Epithelial cell of esophagus (primary cell): ENCODE data around the gene TIMM22.

Source experiments
- DNase-seq: peaks from one replicate; pipeline ENCODE4 v3.0.0; 2010; ENCODE audit warnings: low read depth
- H3K4me3 ChIP-seq: 2 replicates; pipeline ENCODE4 v1.5.1; 2011; ENCODE audit warnings: mild to moderate bottlenecking, low read length, control low read depth
- TF ChIP-seq, protein P1 (sequence below): IDR thresholded peaks from 2 replicates; pipeline ENCODE4 v1.5.1; 2011; ENCODE audit warnings: low read depth, mild to moderate bottlenecking, low read length, control low read depth, inconsistent platforms; ENCODE audit not compliant: insufficient read depth; ENCODE audit errors: missing control alignments

Gene TIMM22

DNA sequence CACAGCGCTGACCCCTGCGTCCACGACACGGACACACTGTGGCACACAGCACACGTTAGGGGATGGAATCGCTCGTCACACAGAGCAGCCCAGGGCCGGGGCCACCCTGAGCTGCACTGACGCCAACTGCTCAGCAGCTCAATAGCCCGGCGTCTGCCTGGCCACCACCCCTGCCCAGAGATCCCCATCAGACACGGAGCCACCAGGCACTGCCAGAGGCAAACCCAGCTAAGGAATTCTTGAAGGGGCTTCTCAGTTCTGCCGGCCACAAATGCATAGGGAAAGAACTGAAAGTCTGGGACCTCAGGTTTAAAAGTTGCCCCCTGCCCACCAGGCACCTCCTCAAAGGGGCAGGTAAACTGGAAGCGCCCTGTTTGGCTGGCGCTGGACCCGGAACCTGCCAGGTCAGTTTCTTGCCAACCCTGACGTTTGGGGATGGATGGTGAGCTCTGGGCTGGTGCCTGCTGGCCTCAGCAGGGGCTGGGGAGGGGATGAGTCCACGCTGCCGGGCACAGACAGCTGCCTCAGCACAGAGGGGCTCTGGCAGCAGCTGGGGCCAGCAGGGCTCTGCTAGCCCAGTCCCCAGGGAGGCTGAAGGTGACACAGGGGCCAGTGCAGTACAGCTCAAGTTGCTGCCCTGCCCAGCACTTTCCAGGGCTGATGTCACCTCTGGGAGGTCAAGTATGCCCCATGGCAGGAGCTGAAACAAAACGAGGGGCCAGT is 33.2 kb downstream of the TIMM22 start:
- TF ChIP-seq, protein P1, sequence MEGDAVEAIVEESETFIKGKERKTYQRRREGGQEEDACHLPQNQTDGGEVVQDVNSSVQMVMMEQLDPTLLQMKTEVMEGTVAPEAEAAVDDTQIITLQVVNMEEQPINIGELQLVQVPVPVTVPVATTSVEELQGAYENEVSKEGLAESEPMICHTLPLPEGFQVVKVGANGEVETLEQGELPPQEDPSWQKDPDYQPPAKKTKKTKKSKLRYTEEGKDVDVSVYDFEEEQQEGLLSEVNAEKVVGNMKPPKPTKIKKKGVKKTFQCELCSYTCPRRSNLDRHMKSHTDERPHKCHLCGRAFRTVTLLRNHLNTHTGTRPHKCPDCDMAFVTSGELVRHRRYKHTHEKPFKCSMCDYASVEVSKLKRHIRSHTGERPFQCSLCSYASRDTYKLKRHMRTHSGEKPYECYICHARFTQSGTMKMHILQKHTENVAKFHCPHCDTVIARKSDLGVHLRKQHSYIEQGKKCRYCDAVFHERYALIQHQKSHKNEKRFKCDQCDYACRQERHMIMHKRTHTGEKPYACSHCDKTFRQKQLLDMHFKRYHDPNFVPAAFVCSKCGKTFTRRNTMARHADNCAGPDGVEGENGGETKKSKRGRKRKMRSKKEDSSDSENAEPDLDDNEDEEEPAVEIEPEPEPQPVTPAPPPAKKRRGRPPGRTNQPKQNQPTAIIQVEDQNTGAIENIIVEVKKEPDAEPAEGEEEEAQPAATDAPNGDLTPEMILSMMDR = no peak
- no peak overlapping the region for H3K4me3 ChIP-seq
- DNase-seq = no peak

DNA sequence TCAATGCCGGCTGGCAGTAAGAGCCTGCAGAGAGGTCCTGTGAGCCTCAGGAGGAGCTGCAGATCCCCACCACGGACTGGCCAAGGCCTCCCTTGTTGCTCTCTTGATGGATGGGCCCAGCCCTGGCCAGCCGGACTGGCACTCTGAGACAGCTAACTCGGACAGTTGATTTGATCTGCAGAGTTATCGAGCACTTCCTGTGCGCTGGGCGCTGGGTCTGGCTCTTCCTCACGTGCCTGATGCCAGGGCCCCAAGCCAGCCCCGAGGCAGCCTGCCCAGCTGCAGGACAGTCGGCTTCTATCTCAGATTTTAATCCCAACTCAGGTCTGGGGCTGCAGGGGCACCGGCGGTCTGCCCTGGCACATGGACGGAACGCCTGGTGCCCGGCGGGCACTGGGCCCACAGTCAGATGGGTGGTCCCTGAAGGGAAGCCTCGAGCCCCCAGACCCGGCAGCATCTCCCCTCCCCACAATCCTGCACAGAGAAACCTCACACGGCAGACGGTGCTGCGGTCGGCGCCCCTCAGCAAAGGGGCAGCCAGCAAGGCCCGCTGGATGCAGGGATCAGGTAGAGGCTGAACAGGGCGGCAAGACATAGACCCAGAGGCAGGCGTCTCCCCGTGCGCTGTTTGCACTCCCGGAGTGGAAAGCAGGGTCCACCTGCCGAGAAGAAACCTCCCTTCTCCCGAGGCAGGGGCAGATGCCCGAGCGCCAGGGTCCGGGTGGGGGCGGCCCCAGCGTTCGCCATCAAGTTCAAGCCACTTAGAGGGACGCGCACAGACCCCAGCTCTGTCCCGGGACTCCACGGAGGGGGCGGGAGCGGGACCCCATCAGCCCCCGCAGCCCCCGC is 34.0 kb downstream of the TIMM22 start:
- H3K4me3 ChIP-seq = no peak overlapping the region
- TF ChIP-seq, protein P1 = no peak
- DNase-seq = no peak

DNA sequence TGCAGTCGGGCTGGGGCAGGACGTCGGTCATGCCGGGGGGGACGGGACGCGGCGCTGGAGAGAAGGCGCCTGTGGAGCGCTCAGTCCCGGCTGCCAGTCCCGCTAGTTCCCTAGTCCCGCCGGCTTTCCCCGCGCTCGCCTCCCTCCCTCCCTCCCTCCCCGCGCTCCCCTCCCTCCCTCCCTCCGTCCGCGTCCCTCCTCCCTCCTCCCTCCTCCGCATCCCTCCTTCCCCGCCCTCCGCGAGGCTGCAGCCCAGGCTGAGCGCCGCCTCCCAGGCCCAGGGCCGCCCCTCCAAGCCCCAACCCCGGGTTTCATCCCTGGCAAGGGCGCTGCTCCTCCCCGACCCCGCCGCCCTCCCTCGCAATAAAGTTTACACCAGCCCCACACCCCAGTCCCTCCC is 34.8 kb downstream of the TIMM22 start:
- TF ChIP-seq, protein P1 = no peak
- no peak for DNase-seq
- H3K4me3 ChIP-seq = no peak overlapping the region

DNA sequence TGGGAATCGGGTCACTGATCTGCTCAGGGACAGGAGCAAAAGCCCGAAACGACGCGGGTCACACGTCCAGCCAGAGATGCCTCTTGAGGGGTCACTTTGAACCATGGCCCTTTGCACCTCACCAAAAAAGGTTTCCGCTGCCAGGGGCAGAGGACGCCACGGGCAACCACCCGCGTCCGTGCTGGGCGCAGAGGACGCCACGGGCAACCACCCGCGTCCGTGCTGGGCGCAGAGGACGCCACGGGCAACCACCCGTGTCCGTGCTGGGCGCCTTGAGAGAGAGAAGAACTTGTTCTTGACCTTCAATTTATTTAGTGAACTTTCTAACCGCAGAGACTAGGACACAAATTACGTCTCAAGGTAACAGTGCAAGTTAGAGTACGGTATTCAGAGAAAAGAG is 35.5 kb downstream of the TIMM22 start:
- no peak overlapping the region for H3K4me3 ChIP-seq
- DNase-seq = no peak
- TF ChIP-seq, protein P1 = no peak

DNA sequence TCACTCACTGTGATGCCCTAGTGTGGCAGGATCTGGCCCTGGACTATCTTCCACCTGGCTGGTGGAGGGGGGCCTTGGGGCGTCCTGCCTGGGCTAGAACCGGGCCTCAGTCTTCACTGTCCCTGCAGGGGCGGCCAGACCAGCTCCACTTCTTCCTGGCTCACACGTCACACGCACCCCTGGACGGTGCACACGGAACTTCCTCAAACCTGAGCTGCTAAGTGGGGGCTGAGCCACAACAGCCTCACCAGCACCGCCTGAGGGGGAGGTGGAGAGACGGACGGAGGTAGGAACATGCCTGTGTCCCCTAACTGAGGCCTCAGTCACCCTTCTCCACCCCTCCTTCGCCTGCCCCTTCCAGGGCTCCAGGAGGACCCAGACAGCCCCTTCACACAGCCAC is 36.6 kb downstream of the TIMM22 start:
- peak; percentile 15 for DNase-seq
- H3K4me3 ChIP-seq = no peak overlapping the region
- TF ChIP-seq, protein P1 = no peak

DNA sequence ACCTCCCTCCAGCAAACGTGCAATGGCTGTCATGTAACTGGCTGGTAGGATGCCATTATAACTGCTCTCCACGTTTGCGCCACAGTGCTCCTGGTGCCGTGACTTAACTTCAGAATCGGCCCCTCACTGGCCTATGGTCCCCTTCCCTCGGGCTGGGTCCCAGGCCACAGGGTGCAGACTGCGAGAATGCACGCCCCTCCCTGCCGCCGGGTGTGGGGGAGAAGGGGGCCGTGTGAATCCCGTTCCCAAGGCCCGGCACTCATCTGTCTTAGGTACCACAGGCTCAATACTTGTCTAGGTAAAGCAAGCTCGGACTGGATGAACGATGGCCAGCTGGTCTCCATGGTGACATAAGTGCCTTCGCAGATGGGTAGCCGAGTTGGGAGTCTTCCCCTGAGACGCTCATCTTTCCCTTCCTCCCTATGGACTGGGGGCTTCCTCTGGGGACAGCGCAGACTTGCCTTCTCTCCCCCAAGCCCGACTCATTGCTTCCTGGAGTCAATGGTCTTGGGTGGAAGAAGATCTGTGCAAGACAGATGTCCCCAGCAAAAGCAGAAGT is 37.8 kb downstream of the TIMM22 start:
- no peak for DNase-seq
- TF ChIP-seq, protein P1 = no peak
- no peak overlapping the region for H3K4me3 ChIP-seq
